Muscle layer of colon (tissue), 2 donors: ENCODE data around the gene P2RY8.
"Not testable (repeated sequence)": the region's sequence is repeated elsewhere in the genome, so short reads cannot be mapped to it uniquely, and the experiment has no call there.

Experiments used
- H3K27ac ChIP-seq: one replicate; pipeline ENCODE4 v1.7.0; 2013; ENCODE audit warnings: low read depth, mild to moderate bottlenecking, low read length, moderate library complexity
- H3K27me3 ChIP-seq, 2 donors: one replicate each; pipeline ENCODE4 v1.7.0; 2013; ENCODE audit warnings: low read length in 2 of 2, mild to moderate bottlenecking in 2 of 2; ENCODE audit not compliant: insufficient read depth in 2 of 2, control insufficient read depth in 1 of 2
- H3K36me3 ChIP-seq: one replicate; pipeline ENCODE4 v1.7.0; 2013; ENCODE audit warnings: mild to moderate bottlenecking, low read length; ENCODE audit not compliant: insufficient read depth
- H3K4me1 ChIP-seq: one replicate; pipeline ENCODE4 v1.7.0; 2013; ENCODE audit warnings: mild to moderate bottlenecking, low read length; ENCODE audit not compliant: insufficient read depth
- H3K4me3 ChIP-seq, 2 donors: one replicate each; pipeline ENCODE4 v1.7.0; 2013; ENCODE audit warnings: low read length in 2 of 2, low read depth in 1 of 2, mild to moderate bottlenecking in 1 of 2, moderate library complexity in 1 of 2
- H3K9ac ChIP-seq: one replicate; pipeline ENCODE4 v1.7.0; 2013; ENCODE audit warnings: low read length
- H3K9me3 ChIP-seq: one replicate; pipeline ENCODE4 v1.7.0; 2013; ENCODE audit warnings: mild to moderate bottlenecking, low read length
- donor health status: abdominal sarcoma.
- donor health status: Adenocarcinoma of cecum.

Gene P2RY8

GRCh38 chrX:1526565-1526964, 10.4 kb downstream of the P2RY8 start:
- H3K9me3 ChIP-seq: no peaks in the 10 kb centered on the region
- no peak overlapping the region for H3K27ac ChIP-seq
- no peaks in the 10 kb centered on the region for H3K27me3 ChIP-seq
- H3K4me1 ChIP-seq: no peaks in the 10 kb centered on the region
- H3K9ac ChIP-seq: no peak overlapping the region
- H3K36me3 ChIP-seq: no peaks in the 10 kb centered on the region
- no peak overlapping the region for H3K4me3 ChIP-seq

GRCh38 chrX:1525583-1526355, 11.2 kb downstream of the P2RY8 start:
- Histone ChIP-seq H3K27me3 (no peaks in the 10 kb centered on the region), H3K4me3 (no peak overlapping the region), H3K4me1 (no peaks in the 10 kb centered on the region), H3K9ac (no peak overlapping the region), H3K9me3 (no peaks in the 10 kb centered on the region), H3K27ac (no peak overlapping the region), H3K36me3 (no peaks in the 10 kb centered on the region)

- Histone ChIP-seq H3K4me1 (no peaks in the 10 kb centered on the region), H3K4me3 (no peak overlapping the region), H3K36me3 (no peaks in the 10 kb centered on the region), H3K9me3 (no peaks in the 10 kb centered on the region), H3K27ac (no peak overlapping the region), H3K27me3 (no peaks in the 10 kb centered on the region), H3K9ac (no peak overlapping the region)
These were observed 12.0 kb downstream of the P2RY8 start for GRCh38 chrX:1524874-1525582.

- not testable (repeated sequence) for H3K9me3 ChIP-seq, H3K4me3 ChIP-seq, H3K36me3 ChIP-seq, H3K4me1 ChIP-seq, H3K27me3 ChIP-seq, H3K27ac ChIP-seq, H3K9ac ChIP-seq
These were observed 14.1 kb downstream of the P2RY8 start for GRCh38 chrX:1522905-1523304.

- Histone ChIP-seq H3K9ac (no peak overlapping the region), H3K27me3 (no peaks in the 10 kb centered on the region), H3K27ac (no peak overlapping the region), H3K4me3 (no peak overlapping the region), H3K9me3 (no peaks in the 10 kb centered on the region), H3K4me1 (no peaks in the 10 kb centered on the region), H3K36me3 (no peaks in the 10 kb centered on the region)
These were observed 15.5 kb downstream of the P2RY8 start for GRCh38 chrX:1521459-1521956.

- Histone ChIP-seq H3K27me3 (no peaks in the 10 kb centered on the region), H3K4me1 (no peaks in the 10 kb centered on the region), H3K27ac (no peak overlapping the region), H3K9ac (no peak overlapping the region), H3K36me3 (no peaks in the 10 kb centered on the region), H3K4me3 (no peak overlapping the region), H3K9me3 (no peaks in the 10 kb centered on the region)
These were observed 16.6 kb downstream of the P2RY8 start for GRCh38 chrX:1520350-1520749.

- no peak overlapping the region for H3K27ac ChIP-seq
- no peak overlapping the region for H3K4me3 ChIP-seq
- H3K36me3 ChIP-seq: no peaks in the 10 kb centered on the region
- no peaks in the 10 kb centered on the region for H3K4me1 ChIP-seq
- H3K27me3 ChIP-seq: no peaks in the 10 kb centered on the region
- no peak overlapping the region for H3K9ac ChIP-seq
- H3K9me3 ChIP-seq: no peaks in the 10 kb centered on the region
These were observed 17.9 kb downstream of the P2RY8 start for GRCh38 chrX:1519022-1519497.

GRCh38 chrX:1518512-1518911, 18.5 kb downstream of the P2RY8 start:
- no peak overlapping the region for H3K4me3 ChIP-seq
- no peaks in the 10 kb centered on the region for H3K9me3 ChIP-seq
- no peak overlapping the region for H3K27ac ChIP-seq
- H3K27me3 ChIP-seq: no peaks in the 10 kb centered on the region
- no peaks in the 10 kb centered on the region for H3K4me1 ChIP-seq
- no peaks in the 10 kb centered on the region for H3K36me3 ChIP-seq
- H3K9ac ChIP-seq: no peak overlapping the region

- H3K36me3 ChIP-seq: no peaks in the 10 kb centered on the region
- H3K9me3 ChIP-seq: no peaks in the 10 kb centered on the region
- H3K27ac ChIP-seq: no peak overlapping the region
These were observed 20.3 kb downstream of the P2RY8 start for GRCh38 chrX:1516596-1517104.

GRCh38 chrX:1511829-1512228, 25.2 kb downstream of the P2RY8 start:
- Histone ChIP-seq H3K9ac (no peak overlapping the region), H3K27me3 (no peaks in the 10 kb centered on the region), H3K36me3 (no peaks in the 10 kb centered on the region), H3K9me3 (no peaks in the 10 kb centered on the region), H3K27ac (no peak overlapping the region), H3K4me3 (no peak overlapping the region), H3K4me1 (no peaks in the 10 kb centered on the region)

More at GRCh38 chrX:1516596-1517104, 20.3 kb downstream of the P2RY8 start:
- Histone ChIP-seq H3K4me3 (no peak overlapping the region), H3K4me1 (no peaks in the 10 kb centered on the region), H3K9ac (no peak overlapping the region), H3K27me3 (no peaks in the 10 kb centered on the region)

- Histone ChIP-seq H3K9ac (no peak overlapping the region), H3K9me3 (no peaks in the 10 kb centered on the region), H3K36me3 (no peaks in the 10 kb centered on the region), H3K27ac (no peak overlapping the region), H3K4me3 (no peak overlapping the region), H3K4me1 (no peaks in the 10 kb centered on the region), H3K27me3 (no peaks in the 10 kb centered on the region)
These were observed 25.8 kb downstream of the P2RY8 start for GRCh38 chrX:1511150-1511549.
